HG03460 (cell line): ENCODE data around the gene DPY19L3.
"Not testable (repeated sequence)": the region's sequence is repeated elsewhere in the genome, so short reads cannot be mapped to it uniquely, and the experiment has no call there.

Experiments used
- ATAC-seq: cut with Tn5 transposase; IDR thresholded peaks from one replicate; pipeline ENCODE4 v1.9.1; 2021; ENCODE audit not compliant: unreplicated experiment

Gene DPY19L3

GRCh38 chr19:32392901-32393300 is 12.7 kb upstream of the DPY19L3 start:
- ATAC-seq = no peak

GRCh38 chr19:32396046-32396652 is 9.4 kb upstream of the DPY19L3 start:
- ATAC-seq = no peak

DNA sequence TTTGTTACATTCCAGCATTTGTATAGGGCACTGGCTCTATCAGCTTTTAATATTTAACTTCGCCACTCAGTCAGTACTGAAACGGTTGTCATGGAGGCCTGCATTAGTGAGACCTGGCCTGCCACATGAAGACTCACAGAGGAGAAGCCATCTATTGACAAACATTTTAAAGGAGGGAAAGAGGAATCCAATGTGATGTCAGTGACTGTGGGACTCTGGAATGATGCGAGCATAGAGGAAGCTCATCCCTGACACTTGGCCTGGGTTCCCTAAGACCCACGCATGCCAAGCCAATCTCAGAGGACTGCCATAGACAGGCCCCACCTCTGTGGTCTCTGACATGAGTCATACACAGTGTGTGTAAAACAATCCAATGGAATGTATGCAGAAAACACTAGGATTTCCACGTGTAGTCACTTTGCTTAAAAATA is 7.9 kb upstream of the DPY19L3 start:
- ATAC-seq = no peak

DNA sequence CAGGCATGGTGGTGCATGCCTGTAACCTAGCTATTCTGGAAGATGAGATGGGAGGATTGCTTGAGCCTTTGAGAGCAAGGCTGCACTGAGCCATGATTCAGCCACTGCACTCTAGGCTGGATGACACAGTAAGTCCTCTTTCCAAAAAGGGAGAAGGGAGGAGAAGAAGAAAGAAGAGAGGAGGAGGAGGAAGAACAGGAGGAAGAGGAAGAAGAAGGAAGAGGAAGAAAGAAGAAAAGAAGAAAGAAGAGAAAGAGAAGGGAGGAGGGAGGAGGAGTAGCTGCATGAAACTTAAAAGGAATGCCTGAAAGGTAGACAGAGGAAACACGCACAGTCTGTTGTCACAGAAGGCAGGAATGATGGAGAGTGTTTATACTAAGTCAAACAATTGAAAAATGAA is 3.6 kb upstream of the DPY19L3 start:
- no peak for ATAC-seq

DNA sequence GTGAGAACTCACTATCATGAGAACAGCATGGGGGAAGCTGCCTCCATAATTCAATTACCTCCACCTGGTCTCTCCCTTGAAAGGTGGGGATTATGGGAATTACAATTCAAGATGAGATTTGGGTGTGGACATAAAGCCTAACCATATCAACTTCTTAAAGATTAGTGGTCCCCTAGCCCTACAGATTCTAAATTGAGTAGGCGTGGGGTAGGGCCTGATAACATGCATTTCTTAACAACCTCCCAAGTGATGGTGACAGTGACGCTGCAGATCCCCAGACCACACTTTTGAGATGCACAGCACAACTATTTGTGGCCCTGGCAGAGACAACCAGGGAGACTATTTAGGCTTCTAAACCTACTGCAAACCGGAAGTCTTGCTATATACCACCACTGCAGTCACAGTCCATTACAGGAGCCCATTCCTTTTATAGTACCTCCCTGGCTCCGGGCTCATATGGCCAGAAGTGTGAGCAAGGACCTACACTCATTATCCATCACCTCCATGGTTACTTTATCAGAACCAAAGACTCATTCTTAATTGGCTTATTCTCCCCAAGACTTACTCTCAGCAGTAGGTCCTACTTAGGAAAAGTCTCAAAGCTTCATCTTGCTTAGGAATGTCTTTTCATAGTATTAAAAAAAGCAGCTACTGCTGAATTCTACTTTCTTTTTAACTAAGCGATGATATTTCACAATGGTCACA is 2.1 kb upstream of the DPY19L3 start:
- ATAC-seq = no peak

GRCh38 chr19:32404213-32404932 is 1.2 kb upstream of the DPY19L3 start:
- no peak for ATAC-seq

DNA sequence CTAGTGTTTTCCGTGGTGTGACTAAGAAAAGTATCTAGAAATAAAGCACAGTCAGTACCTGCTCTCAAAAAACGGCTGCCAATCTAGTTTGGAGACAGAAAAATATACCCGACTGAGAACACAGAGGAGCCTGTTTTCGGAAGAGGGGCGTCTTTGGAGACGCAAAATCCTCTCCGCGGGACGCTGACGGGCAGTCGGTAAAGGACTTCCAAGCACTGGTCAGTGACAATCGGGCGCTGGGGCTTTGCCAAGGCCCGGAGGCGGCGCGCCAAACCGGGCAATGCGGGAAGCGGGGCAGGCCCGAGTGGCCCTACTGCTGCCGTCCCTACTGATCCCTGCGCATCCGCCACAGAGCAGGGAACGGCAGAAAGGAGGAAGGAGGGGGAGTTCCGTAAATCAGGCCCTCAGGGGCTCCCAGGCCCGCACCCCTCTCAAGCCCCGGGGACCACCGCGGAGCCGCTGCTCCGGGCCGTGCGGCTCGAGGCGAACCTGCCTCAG is 588 bp upstream of the DPY19L3 start:
- ATAC-seq = peak; percentile 15

GRCh38 chr19:32406161-32407003 is 812 bp downstream of the DPY19L3 start:
- no peak for ATAC-seq

GRCh38 chr19:32407004-32407992 is 1.7 kb downstream of the DPY19L3 start:
- ATAC-seq = no peak

DNA sequence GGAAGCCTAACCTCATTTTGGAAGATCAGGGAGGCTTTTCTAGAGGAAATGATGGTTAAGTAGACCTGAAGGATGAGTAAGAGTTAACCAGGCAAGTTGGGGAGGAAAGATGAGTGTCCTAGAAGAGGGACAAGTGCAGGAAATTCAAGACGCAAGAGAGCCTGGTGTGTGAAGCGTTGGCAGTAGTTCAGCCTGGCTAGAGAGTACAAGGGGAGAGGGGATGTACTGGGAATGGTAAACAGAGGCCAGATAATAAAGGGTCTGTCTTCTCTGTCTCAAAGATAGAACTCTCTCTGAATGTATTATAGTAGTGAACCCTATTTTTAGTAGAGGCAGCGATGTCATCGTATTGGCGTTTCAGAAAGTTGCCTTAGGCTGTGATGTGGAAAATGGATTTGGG is 9.7 kb downstream of the DPY19L3 start:
- no peak for ATAC-seq

- no peak for ATAC-seq
Observed at GRCh38 chr19:32415669-32416068, 10.1 kb downstream of the DPY19L3 start.

DNA sequence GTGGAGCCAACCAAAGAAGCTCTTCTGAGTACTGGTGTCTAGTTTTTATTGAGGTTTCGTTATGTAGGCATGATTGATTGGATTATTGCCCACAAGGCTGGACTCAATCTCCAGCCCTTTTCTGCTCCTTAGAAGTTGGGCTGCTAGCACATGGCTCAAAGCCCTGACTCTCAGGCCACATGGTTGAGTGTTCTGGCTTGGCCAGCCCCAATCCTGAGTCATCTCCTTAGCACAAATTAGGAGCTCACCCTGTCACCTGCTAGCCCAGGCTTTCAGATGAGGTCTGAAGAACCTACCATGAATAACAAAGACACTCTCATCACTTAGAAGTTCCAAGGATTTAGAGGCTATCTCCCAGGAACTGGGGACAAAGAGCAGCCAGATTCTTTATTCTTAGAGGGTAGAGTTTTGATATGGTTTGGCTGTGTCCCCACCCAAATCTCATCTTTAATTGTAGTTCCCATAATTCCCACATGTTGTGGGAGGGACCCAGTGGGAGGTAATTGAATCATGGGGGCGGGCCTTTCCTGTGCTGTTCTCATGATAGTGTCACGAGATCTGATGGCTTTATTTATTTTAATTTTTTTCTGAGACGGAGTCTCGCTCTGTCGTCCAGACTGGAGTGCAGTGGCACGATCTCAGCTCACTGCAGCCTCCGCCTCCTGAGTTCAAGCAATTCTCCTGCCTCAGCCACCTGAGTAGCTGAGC is 11.3 kb downstream of the DPY19L3 start:
- no peak for ATAC-seq

DNA sequence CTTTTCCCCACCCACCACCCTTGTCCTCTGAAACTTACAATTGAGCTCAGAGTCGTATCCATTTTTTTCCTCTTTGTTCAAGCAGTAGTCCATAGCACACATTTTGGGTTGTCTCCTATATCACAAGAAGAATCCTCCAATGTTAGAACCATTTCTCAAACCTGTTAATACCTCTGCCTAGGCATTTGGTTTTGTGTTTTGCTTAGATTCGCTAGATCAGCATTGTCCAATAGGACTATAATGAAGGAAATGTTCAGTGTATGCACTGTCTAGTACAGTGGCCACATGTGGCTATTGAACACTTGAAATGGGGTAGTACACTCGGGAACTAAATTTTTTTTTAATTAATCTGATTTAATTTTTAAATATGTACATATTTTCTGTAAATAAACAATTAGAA is 12.6 kb downstream of the DPY19L3 start:
- no peak for ATAC-seq

- no peak for ATAC-seq
Observed at GRCh38 chr19:32421589-32422361, 16.2 kb downstream of the DPY19L3 start.

GRCh38 chr19:32422435-32422834 is 16.9 kb downstream of the DPY19L3 start:
- ATAC-seq = no peak

DNA sequence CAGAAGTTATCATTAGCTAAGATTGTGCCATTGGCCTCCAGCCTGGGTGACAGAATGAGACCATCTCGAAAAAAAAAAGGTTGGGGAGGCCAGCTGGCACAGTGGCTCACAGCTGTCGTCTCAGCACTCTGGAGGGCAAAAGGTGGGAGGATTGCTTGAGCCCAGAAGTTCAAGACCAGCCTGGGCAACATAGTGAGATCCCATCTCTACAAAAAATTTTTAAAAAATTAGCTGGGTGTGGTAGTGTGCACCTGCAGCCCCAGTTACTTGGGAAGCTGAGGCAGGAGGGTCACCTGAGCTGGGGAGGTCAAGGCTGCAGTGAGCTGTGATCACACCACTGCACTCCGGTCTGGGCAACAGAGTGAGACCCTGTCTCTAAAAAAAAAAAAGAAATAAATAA is 18.4 kb downstream of the DPY19L3 start:
- ATAC-seq = not testable (repeated sequence)

- no peak for ATAC-seq
Observed at GRCh38 chr19:32427536-32427935, 22.0 kb downstream of the DPY19L3 start.

DNA sequence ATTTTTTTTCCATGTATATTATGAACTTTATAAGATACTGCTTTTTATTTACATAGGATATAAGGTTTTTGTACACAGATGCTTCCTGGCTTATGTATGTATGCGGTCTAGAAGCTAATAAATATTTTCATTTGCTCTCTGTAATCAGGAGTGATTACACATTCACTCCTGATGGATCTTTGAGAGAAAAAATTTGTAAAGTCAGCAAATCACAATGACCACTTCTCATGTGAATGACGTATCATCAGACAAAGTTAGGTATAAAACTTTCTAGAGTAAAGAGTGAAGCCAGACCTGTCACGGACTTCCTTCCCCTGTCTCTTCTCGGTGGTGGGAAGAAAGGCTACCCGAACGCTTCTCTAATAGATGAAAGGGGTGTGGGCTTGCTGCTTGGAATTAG is 31.1 kb downstream of the DPY19L3 start:
- ATAC-seq = no peak

- no peak for ATAC-seq
Observed at GRCh38 chr19:32437096-32437495, 31.5 kb downstream of the DPY19L3 start.
